GM12878 (cell line): ENCODE measurements around the gene ZNF688. TPM values are rescaled to one million over a fixed set of nuclear protein-coding genes. Genes with fewer than 3 reads are reported as not detected.

Experiments
- ATAC-seq: fragments of 200-7000 bp; cut with Tn5 transposase; 3 replicates; pipeline ENCODE4 v1.9.1; 2020; ENCODE audit warnings: mild to moderate bottlenecking, moderate library complexity
- BruUV-seq: library from RNA; stranded (reverse); fragments of 400-500 nt; replicated peaks from 2 replicates; lab custom pipeline; 2021; lab: Mats Ljungman, UMichigan
- CTCF ChIA-PET: fragments of 300-600 bp; sonication (Branson Sonifier 250); formaldehyde crosslinking; extraction: SDS; loops from one replicate; lab custom pipeline; 2021; ENCODE audit warnings: inconsistent platforms; lab: Yijun Ruan, JAX
- POLR2A ChIA-PET: fragments of 350-600 bp; formaldehyde crosslinking; extraction: SDS; loops from one replicate; lab custom pipeline; 2021; ENCODE audit warnings: inconsistent platforms; lab: Charles Lee
- RAD21 ChIA-PET: fragments of 300-600 bp; sonication (Branson Sonifier 250); formaldehyde crosslinking; loops from one replicate; lab custom pipeline; 2023; ENCODE audit warnings: antibody characterized with exemption; ENCODE audit not compliant: unreplicated experiment; lab: Charles Lee
- SMC1A ChIA-PET: fragments of 300-600 bp; sonication (Branson Sonifier 250); formaldehyde crosslinking; loops from one replicate; lab custom pipeline; 2023; ENCODE audit not compliant: unreplicated experiment, uncharacterized antibody; lab: Charles Lee
- DNase-seq: peaks from one replicate; pipeline ENCODE4 v3.0.0-alpha.2; 2011; ENCODE audit warnings: low read depth, low spot score
- FAIRE-seq: peaks from 3 replicates; lab custom pipeline; 2011; peaks lifted over from hg19 to GRCh38; lab: Jason Lieb, UNC
- H2AFZ ChIP-seq: 2 replicates; pipeline ENCODE4 v1.6.0; 2011; ENCODE audit warnings: low read depth, low read length, control low read depth; ENCODE audit not compliant: control insufficient read depth
- H3K27ac ChIP-seq: 2 replicates; pipeline ENCODE4 v1.5.1; 2011; ENCODE audit warnings: control low read depth; ENCODE audit not compliant: control insufficient read depth, insufficient read depth
- H3K27me3 ChIP-seq, 2 experiments: replicated peaks in 1 of 2; 2 replicates each; pipeline versions ENCODE4 v1.6.0 to v1.6.1; 2011; ENCODE audit warnings: low read length in 1 of 2; ENCODE audit not compliant: control insufficient read depth in 2 of 2, insufficient read depth in 2 of 2
- H3K36me3 ChIP-seq, 2 experiments: 2 replicates each; pipeline ENCODE4 v1.5.1; 2011; ENCODE audit warnings: low read length in 1 of 2; ENCODE audit not compliant: control insufficient read depth in 2 of 2, insufficient read depth in 2 of 2
- H3K4me1 ChIP-seq: 2 replicates; pipeline ENCODE4 v1.6.1; 2011; ENCODE audit warnings: mild to moderate bottlenecking, low read length, moderate library complexity, mixed read lengths; ENCODE audit not compliant: control insufficient read depth, insufficient read depth
- H3K4me2 ChIP-seq: 2 replicates; pipeline ENCODE4 v1.6.0; 2011; ENCODE audit warnings: control low read depth; ENCODE audit not compliant: control insufficient read depth, insufficient read depth
- H3K4me3 ChIP-seq: fragments of 200-600 bp; sonication (generic); 2 replicates; pipeline ENCODE4 v1.5.1; 2016
- H3K79me2 ChIP-seq: 2 replicates; pipeline ENCODE4 v1.6.0; 2011; ENCODE audit warnings: low read length; ENCODE audit not compliant: control insufficient read depth, insufficient read depth
- H3K9ac ChIP-seq: 2 replicates; pipeline ENCODE4 v1.8.0; 2011; ENCODE audit warnings: low read length, control low read depth, mixed read lengths; ENCODE audit not compliant: control insufficient read depth, insufficient read depth
- H3K9me3 ChIP-seq: replicated peaks from 3 replicates; pipeline ENCODE4 v1.5.1; 2011; ENCODE audit warnings: mild to moderate bottlenecking, low read length; ENCODE audit not compliant: control insufficient read depth, insufficient read depth
- H4K20me1 ChIP-seq: 2 replicates; pipeline ENCODE4 v1.6.0; 2011; ENCODE audit not compliant: control insufficient read depth, insufficient read depth
- CBX3 ChIP-seq: fragments of 200-600 bp; sonication (generic); IDR thresholded peaks from 2 replicates; pipeline ENCODE4 v1.6.1; 2016; ENCODE audit warnings: low read depth, borderline replicate concordance
- DPF2 ChIP-seq: fragments of 450-650 bp; IDR thresholded peaks from 2 replicates; pipeline ENCODE4 v1.6.1; 2017; ENCODE audit warnings: mild to moderate bottlenecking
- EGR1 ChIP-seq, 2 experiments: IDR thresholded peaks; 1 replicate in 1 of 2; 2 replicates in 1 of 2; pipeline ENCODE4 v1.6.1; 2011 to 2012; ENCODE audit warnings: low read depth in 2 of 2, low read length in 2 of 2, borderline replicate concordance in 1 of 2, mild to moderate bottlenecking in 1 of 2, moderate library complexity in 1 of 2
- FOXM1 ChIP-seq: IDR thresholded peaks from 2 replicates; pipeline ENCODE4 v1.6.1; 2012; ENCODE audit warnings: low read depth, mild to moderate bottlenecking, inconsistent platforms, low read length, moderate library complexity
- NKRF ChIP-seq: fragments of 450-650 bp; conservative IDR thresholded peaks from 2 replicates; pipeline ENCODE4 v1.6.1; 2017; ENCODE audit warnings: mild to moderate bottlenecking, moderate library complexity
- NR2F1 ChIP-seq: fragments of 450-650 bp; conservative IDR thresholded peaks from 2 replicates; pipeline ENCODE4 v1.6.1; 2017; ENCODE audit warnings: mild to moderate bottlenecking
- RCOR1 ChIP-seq: conservative IDR thresholded peaks from 2 replicates; pipeline ENCODE4 v1.6.1; 2012; ENCODE audit warnings: low read depth, low read length, improper control_type of control experiment
- RELB ChIP-seq: fragments of 450-650 bp; IDR thresholded peaks from 2 replicates; pipeline ENCODE4 v1.6.1; 2017; ENCODE audit warnings: low read depth, mild to moderate bottlenecking, moderate library complexity
- SRF ChIP-seq, 2 experiments: IDR thresholded peaks; 2 replicates each; pipeline ENCODE4 v1.6.1; 2011; ENCODE audit warnings: low read depth in 2 of 2, low read length in 2 of 2, mild to moderate bottlenecking in 1 of 2, moderate library complexity in 1 of 2
- STAT3 ChIP-seq: IDR thresholded peaks from 2 replicates; pipeline ENCODE4 v1.6.1; 2011; ENCODE audit warnings: low read depth, low read length, improper control_type of control experiment
- TBL1XR1 ChIP-seq: IDR thresholded peaks from 2 replicates; pipeline ENCODE4 v1.6.1; 2012; ENCODE audit warnings: low read depth, low read length, improper control_type of control experiment
- YY1 ChIP-seq: IDR thresholded peaks from 2 replicates; pipeline ENCODE4 v1.6.1; 2011; ENCODE audit warnings: low read depth, mild to moderate bottlenecking, low read length
- ZBTB4 ChIP-seq: fragments of 450-650 bp; formaldehyde crosslinking; IDR thresholded peaks from 2 replicates; pipeline ENCODE4 v1.4.0; 2022; ENCODE audit warnings: mild to moderate bottlenecking, moderate library complexity
- WGBS: methylation state at CpG from one replicate; pipeline ENCODE4 v1.1.6; 2016; ENCODE audit warnings: low lambda C conversion rate; ENCODE audit not compliant: insufficient replicate concordance, insufficient coverage; ENCODE audit errors: missing lambda C conversion rate; 5-methylcytosine and 5-hydroxymethylcytosine counted together
- in situ Hi-C: fragments of 300-500 bp; cut with MboI; formaldehyde crosslinking; loops from 9 replicates; pipeline ENCODE4 v1.14.3; 2018; ENCODE audit warnings: mixed read lengths
- intact Hi-C: fragments of 100-400 bp; cut with micrococcal nuclease; formaldehyde crosslinking; loops from one replicate; pipeline ENCODE4 v1.14.2; 2022; ENCODE audit not compliant: unreplicated experiment
- polyA plus RNA-seq, 11 experiments: library from polyadenylated mRNA; depleted of rRNA in 4 of 11; unstranded in 6 of 11; stranded (reverse) in 5 of 11; fragments of >200 nt; fragmentation: Nextera tagmentation in 4 of 11; fragmentation: Illumina TruSeq in 1 of 11; extraction: Ambion mirVana in 4 of 11; extraction: Trizol in 1 of 11; gene quantifications; 1 replicate in 1 of 11; 2 replicates in 10 of 11; pipeline versions ENCODE4 v1.2.1 to v1.2.3, GENCODE V29; 2011 to 2016; ENCODE audit warnings: inconsistent platforms in 2 of 11, missing spikeins in 2 of 11, low read depth in 1 of 11
- total RNA-seq, 4 experiments: library from RNA; depleted of rRNA in 3 of 4; stranded (reverse); fragments of >200 nt in 3 of 4; fragmentation: Illumina TruSeq in 1 of 4; extraction: Trizol in 1 of 4; gene quantifications; 2 replicates each; pipeline versions ENCODE4 v1.2.1 to v1.2.3, GENCODE V29; 2013 to 2021
- TF ChIP-seq, protein P1 (sequence below): IDR thresholded peaks from 2 replicates; pipeline ENCODE4 v1.6.1; 2011; ENCODE audit warnings: borderline replicate concordance, low read depth, mild to moderate bottlenecking, moderate library complexity, mixed read lengths, low read length; ENCODE audit not compliant: insufficient read depth; ENCODE audit errors: extremely low read length

Gene ZNF688
- total and polyA plus RNA-seq, 10 of the 15 experiments (the other 5 are each of a cell fraction or from before 2014, with no cell fraction given): 0.14 to 17.4 (median 10.6) TPM

DNA sequence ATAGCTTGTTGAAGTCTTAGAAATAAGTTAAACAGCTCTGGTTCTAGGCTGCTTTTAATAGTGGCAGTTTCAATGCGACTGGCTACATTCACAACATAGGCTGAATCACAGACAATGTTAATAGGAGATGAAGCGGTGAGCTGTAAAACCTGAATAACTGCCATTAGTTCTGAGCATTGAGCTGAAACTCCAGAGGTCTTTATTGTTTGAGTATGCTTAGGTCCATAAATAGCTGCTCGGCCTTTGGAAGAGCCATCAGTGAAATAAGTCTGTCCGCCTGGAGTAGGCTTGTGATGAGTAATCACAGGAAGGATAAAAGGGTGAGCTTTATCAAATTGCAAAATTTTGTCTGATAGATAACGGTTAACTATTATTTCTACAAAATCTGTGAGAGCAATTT is 48.1 kb upstream of the ZNF688 start (continued):
- TF ChIP-seq STAT3: no peak

DNA sequence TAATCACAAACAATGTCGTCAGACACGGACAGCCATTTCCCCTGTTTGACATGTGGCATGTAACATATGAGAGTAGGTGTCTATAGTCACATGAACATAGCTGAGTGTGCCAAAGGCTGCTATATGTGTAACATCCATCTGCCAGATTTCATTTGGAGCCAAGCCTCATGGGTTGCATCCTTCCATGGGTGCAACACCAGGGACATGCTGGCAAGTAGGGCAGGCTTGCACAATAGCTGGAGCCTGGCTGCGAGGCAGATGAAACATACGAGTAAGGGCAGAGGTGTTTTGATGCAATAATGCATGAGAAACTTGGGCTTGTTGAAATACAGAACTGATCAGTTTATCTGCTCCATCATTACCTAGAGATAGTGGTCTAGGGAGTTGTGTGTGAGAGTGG is 47.7 kb upstream of the ZNF688 start:
- intact Hi-C loops: no loop called here
- no peak for TF ChIP-seq NKRF
- no peak for TF ChIP-seq DPF2
- no peak for TF ChIP-seq RELB
- no peak for TF ChIP-seq NR2F1
- TF ChIP-seq RCOR1: no peak
- TF ChIP-seq TBL1XR1: no peak
- no peak for TF ChIP-seq ZBTB4
- no peak for TF ChIP-seq FOXM1
- no peak for TF ChIP-seq EGR1 (IDR thresholded peaks at IDR 0.05; ENCODE audit: borderline replicate concordance in 1 of 2, low read depth in 2 of 2, low read length in 2 of 2)
- no peak for TF ChIP-seq YY1
- no peak for TF ChIP-seq CBX3
- TF ChIP-seq SRF (IDR thresholded peaks at IDR 0.05; ENCODE audit: low read depth in 2 of 2, low read length in 2 of 2): no peak
- TF ChIP-seq, protein P1, sequence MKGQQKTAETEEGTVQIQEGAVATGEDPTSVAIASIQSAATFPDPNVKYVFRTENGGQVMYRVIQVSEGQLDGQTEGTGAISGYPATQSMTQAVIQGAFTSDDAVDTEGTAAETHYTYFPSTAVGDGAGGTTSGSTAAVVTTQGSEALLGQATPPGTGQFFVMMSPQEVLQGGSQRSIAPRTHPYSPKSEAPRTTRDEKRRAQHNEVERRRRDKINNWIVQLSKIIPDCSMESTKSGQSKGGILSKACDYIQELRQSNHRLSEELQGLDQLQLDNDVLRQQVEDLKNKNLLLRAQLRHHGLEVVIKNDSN: no peak
- TF ChIP-seq, all 136 proteins: peak for 0
- Histone ChIP-seq H3K9ac (no peak overlapping the region), H3K4me1 (no peaks in the 10 kb centered on the region), H3K4me2 (no peak overlapping the region), H4K20me1 (no peaks in the 10 kb centered on the region), H2AFZ (no peak overlapping the region), H3K36me3 (no peaks in the 10 kb centered on the region), H3K4me3 (no peak overlapping the region), H3K9me3 (no peaks in the 10 kb centered on the region; the same call in 2 of the 3 replicates), H3K27me3 (no peaks in the 10 kb centered on the region), H3K27ac (no peak overlapping the region), H3K79me2 (no peaks in the 10 kb centered on the region)
- no peak for DNase-seq
- ChIA-PET POLR2A (interaction anchor here (0.5 kb wide), 1 partner anchor 18 kb away, joined by 3 read pairs; no protein-coding TSS in a partner anchor), RAD21 (interaction anchor here (0.6 to 2.3 kb wide), 5 partner anchors 31 to 528 kb away, joined by 3 to 10 read pairs (median 3); partner anchors contain the start of genes DCTPP1, PRR14 and TBX6), SMC1A (interaction anchor here (1.0 to 2.5 kb wide), 3 partner anchors 9 to 27 kb away, joined by 3 to 9 read pairs (median 5); partner anchors contain the start of gene ZNF689), CTCF (interaction anchor here (1.0 to 5.7 kb wide), 7 partner anchors 9 to 210 kb away, joined by 3 to 24 read pairs (median 5); partner anchors contain the start of gene DCTPP1)
- no TSS peak for BruUV-seq
- 34% methylated on average over 4 of the region's 4 CpGs for WGBS
- ATAC-seq: no peak
- no peak for FAIRE-seq
- in situ Hi-C loops: no loop called here
